UCSD-AML1 (cell line): ENCODE results near the gene CENPP.
A peak's percentile ranks its signal among the peaks of the same experiment; 100 is the strongest.

Experiments
- DNase-seq: peaks from one replicate; lab custom pipeline; 2025; ENCODE audit not compliant: unreplicated experiment; lab: John Stamatoyannopoulos, UW

CENPP gene

DNA sequence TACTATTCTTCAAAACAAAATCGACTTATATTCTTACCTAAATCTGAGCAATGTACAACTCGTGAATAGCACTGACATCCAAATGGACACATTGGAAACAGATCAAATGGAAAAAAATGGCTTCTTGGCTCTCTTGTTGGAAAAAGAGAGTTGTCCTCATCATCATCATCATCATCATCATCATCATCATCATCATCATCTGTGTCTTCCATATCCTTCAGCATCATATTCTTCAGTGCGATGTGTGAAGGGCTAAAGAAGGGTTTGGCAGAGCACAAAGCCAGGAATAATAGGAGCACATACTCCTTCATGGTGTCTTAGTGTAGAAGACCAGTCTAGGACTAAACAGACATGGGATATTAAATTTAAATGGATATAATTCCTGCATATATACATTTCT is 148.8 kb downstream of the CENPP start:
- DNase-seq, result no peak

GRCh38 chr9:92476962-92477361 is 151.2 kb downstream of the CENPP start:
- DNase-seq, result no peak

DNA sequence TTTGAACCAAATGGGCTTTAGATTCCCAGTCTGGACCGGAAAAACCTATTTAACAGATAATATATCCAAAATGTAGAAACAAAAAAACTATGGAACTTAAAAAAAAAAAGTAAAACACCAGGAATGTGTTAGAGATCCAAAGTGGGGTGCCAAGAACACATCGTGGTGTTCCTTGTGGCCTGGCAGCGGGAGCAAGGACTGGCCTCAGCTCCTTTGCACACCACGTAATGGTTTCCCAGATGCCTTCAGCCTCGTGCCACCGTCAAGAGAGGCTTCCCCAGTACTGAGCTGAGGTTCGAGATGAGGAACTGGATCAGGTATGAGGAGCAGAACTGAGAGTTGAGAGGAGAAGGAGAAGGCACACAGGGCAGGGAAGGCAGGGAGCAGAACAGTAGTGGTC is 153.0 kb downstream of the CENPP start:
- no peak for DNase-seq

DNA sequence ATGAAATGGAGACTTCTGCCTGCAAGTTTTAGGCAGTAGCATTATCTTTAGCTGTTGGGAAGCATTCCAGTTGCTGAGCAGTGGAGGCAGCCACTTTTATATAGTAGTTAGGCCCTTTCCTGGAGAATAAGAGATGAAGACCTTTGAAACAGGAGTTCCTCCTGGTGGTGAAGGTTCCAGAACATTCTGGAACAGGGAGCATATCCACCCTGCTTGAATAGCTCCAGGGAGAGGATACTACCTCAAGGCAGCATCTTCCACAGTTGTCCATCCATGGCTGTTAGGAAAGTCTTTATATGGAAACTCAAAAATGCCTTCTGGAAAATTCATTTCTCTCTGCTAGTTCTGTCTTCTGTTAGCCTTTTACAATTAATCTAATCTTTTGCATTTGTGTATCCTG is 153.6 kb downstream of the CENPP start:
- no peak for DNase-seq

- DNase-seq, result no peak
Observed at GRCh38 chr9:92480291-92480771, 154.6 kb downstream of the CENPP start.

GRCh38 chr9:92480986-92481633 is 155.4 kb downstream of the CENPP start:
- DNase-seq, result no peak

- DNase-seq, result no peak
Observed at GRCh38 chr9:92482329-92482728, 156.6 kb downstream of the CENPP start, which contains the start of gene ASPN. ASPN (minus strand) TSS chr9:92482506.

GRCh38 chr9:92482805-92483204 is 157.1 kb downstream of the CENPP start:
- DNase-seq, result no peak

- no peak for DNase-seq
Observed at GRCh38 chr9:92483627-92484545, 158.1 kb downstream of the CENPP start.

- no peak for DNase-seq
Observed at GRCh38 chr9:92484563-92484962, 158.8 kb downstream of the CENPP start.

GRCh38 chr9:92486371-92486770 is 160.6 kb downstream of the CENPP start:
- no peak for DNase-seq

DNA sequence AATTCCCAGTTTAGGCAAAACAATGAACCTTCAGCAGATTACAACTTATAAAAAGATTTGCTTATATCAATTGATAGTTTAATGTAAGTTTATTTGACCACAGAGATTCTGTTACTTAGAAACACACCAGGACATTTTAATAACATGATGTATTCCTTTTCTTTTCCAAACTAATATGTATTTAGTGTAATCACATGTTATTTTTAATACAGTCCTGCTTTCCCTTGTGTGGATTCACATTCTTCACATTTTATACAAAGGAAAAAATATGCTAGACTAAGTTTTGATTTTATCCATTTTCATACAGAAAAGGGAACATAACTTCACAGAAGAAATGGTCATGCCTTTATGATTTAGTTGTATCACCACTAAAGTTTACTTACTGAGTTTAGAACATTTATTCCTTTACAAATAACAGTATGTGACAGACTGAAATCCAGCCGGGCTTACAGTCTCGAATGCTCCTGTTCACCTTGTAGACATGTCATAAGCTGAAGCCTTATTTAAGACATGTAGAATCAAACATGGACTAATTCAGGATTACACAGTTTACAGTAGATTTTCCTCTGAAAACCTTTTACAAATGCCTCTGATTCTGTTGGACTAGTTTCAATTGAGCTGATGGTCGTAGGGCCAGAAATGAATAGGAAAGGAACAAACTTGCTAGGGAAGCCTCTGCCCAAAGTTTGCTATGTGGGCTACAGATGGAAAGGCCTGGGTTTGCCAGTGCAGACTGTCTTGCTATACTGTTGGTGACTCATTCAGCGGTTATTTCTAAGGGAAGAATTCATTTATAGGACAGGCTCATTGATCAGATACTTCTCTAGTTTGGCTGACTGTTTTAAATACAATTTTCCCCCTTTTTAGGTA is 163.2 kb downstream of the CENPP start:
- DNase-seq, result no peak

GRCh38 chr9:92492781-92493401 is 167.1 kb downstream of the CENPP start:
- DNase-seq, result no peak

- DNase-seq, result no peak
Observed at GRCh38 chr9:92493749-92494387, 168.1 kb downstream of the CENPP start.

- no peak for DNase-seq
Observed at GRCh38 chr9:92494856-92495255, 169.1 kb downstream of the CENPP start.

- DNase-seq, result no peak
Observed at GRCh38 chr9:92496396-92497176, 170.8 kb downstream of the CENPP start.

DNA sequence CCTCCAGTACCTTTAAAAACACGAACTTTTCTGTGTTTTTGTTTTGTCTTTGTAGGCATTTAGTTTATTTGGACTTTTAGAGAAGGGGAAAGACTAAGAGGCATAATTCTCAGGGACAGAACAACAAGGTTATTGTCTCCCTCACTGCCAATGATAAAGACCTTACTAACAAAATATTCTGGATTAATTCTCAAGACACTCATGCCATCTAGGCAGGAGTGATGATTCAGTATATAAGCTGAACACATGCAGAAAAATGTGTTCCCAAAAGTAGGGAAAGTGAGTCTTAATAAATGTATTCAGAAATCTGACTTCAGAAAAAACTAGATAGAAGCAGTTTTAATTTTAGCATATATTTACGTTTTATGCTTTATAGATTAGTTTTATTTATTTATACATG is 173.9 kb downstream of the CENPP start:
- DNase-seq, result no peak

DNA sequence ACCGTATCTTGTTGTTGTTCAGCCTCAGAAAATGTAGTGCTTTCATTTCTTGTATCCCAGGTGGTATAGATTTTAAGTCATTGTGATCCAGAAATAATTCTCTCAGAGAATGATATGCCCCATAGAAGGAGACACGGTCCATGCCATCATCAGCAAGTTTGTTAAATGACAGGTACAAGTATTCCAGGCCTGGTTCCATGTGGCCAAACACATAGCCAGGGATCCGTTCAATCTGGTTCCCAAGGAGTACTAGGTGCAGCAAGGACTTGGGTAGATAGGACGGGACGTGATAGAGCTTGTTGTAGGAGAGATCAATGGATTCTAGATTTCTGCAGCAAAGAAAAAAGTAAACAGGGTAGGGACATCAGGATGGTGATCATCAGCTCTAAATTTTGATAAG is 175.0 kb downstream of the CENPP start:
- DNase-seq, result no peak

DNA sequence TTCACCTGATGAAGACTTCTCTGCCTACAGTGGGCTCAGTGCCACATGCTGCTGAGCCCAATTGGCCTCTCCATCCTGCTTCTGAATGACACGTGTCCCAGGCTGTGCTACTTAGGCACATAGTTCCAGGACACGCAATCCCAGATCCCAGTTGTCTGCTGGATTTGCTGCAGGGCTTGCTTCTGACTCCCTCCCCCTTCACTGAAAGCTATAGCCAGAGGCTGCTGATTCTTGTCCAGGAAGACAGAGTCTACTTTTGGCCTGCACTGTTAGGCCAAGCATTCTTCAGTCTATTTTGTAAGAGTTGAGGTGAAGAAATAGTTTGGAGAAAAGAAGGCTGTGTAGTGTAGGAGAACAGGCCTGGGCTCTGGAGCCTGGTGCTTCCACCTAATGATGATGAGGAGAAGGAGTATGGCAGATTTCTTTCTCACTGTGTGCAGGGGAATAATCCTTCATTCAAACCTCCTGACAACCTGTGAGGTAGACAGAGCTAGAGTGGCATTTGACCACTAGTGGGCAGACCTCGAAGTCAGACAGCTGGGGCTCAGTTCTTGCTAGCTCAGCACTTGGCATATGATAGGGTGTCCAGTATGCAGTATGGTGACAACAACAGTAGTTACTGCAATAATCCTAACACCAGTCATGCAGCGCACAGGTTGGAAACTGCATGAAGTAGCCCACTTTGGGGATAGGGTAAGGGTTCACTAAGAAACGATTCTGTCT is 176.1 kb downstream of the CENPP start:
- DNase-seq, result peak; percentile 37
